Testis (tissue), 5 donors: ENCODE results near the gene BDKRB2. TPM values are rescaled to one million over a fixed set of nuclear protein-coding genes. Genes with fewer than 3 reads are reported as not detected.

Source experiments
- DNase-seq: peaks from one replicate; pipeline ENCODE4 v3.0.0-alpha.2; 2019
- H3K27ac ChIP-seq, 2 donors: fragments of 200-600 bp; sonication (generic); one replicate each; pipeline ENCODE4 v1.5.1; 2019
- H3K27me3 ChIP-seq: fragments of 200-600 bp; sonication (generic); one replicate; pipeline ENCODE4 v1.5.1; 2019
- H3K36me3 ChIP-seq: fragments of 200-600 bp; sonication (generic); one replicate; pipeline ENCODE4 v1.5.1; 2017; ENCODE audit warnings: low read depth; ENCODE audit errors: missing control alignments
- H3K4me1 ChIP-seq: fragments of 200-600 bp; sonication (generic); one replicate; pipeline ENCODE4 v1.5.1; 2019
- H3K4me3 ChIP-seq, 2 donors: fragments of 200-600 bp; sonication (generic); one replicate each; pipeline ENCODE4 v1.5.1; 2017 to 2019
- H3K9me3 ChIP-seq: fragments of 200-600 bp; sonication (generic); one replicate; pipeline ENCODE4 v1.5.1; 2017
- POLR2A ChIP-seq: fragments of 450-650 bp; IDR thresholded peaks from one replicate; pipeline ENCODE4 v1.6.1; 2017; ENCODE audit warnings: antibody characterized with exemption, mild to moderate bottlenecking, moderate library complexity
- WGBS, 2 donors: methylation state at CpG; one replicate each; pipeline ENCODE4 v1.1.5; 2018; 5-methylcytosine and 5-hydroxymethylcytosine counted together
- intact Hi-C: fragments of 100-400 bp; cut with DNase I; formaldehyde crosslinking; loops from one replicate; pipeline ENCODE4 v1.15.1; 2023; ENCODE audit warnings: low total_unique reads
- long read RNA-seq, 2 donors: transcript quantifications; one replicate each; lab custom pipeline, GENCODE V29; 2026
- polyA plus RNA-seq: library from polyadenylated mRNA; stranded (reverse); fragments of 350-450 nt; fragmentation: Illumina TruSeq; extraction: RNeasy Lipid Tissue Mini Kit (QIAGEN cat#74804); gene quantifications from one replicate; pipeline ENCODE4 v1.2.3, GENCODE V29; 2014; ENCODE audit warnings: low read depth, low replicate concordance; ENCODE audit not compliant: insufficient read depth
- total RNA-seq, 2 donors: library from RNA; depleted of rRNA; stranded (reverse); fragments of >200 nt; gene quantifications; one replicate each; pipeline ENCODE4 v1.2.3, GENCODE V29; 2016
- TF ChIP-seq, protein P1 (sequence below), 3 experiments: fragments of 450-650 bp in 2 of 3; fragments of 200-600 bp in 1 of 3; sonication (generic) in 1 of 3; IDR thresholded peaks; one replicate each; pipeline ENCODE4 v1.5.1; 2016 to 2019; ENCODE audit warnings: antibody characterized with exemption in 3 of 3, mild to moderate bottlenecking in 2 of 3, moderate library complexity in 1 of 3

Gene BDKRB2
- under 1 TPM; 0.63 to 0.87 TPM for total RNA-seq
- polyA plus RNA-seq, result 2.9 TPM
- long read RNA-seq, donor 1, result 0 reads
- long read RNA-seq, donor 2, full-length matches to known transcripts, result 1 of 1 reads
- long read RNA-seq, donor 2, partial matches to known transcripts, result 0 of 1 reads
- long read RNA-seq, donor 2, other reads (novel, unspliced or antisense), result 0 of 1 reads

- peaks cover 7% of the 10 kb centered on the region for H3K4me1 ChIP-seq
- peak within 1 kb of the TSS in 1 of 2 donors; percentile 59 for H3K27ac ChIP-seq
- peak; percentile 64 for DNase-seq
- intact Hi-C loops, result no loop called here
- H3K36me3 ChIP-seq, result no peaks in the 10 kb centered on the region
- TF ChIP-seq, protein P1, sequence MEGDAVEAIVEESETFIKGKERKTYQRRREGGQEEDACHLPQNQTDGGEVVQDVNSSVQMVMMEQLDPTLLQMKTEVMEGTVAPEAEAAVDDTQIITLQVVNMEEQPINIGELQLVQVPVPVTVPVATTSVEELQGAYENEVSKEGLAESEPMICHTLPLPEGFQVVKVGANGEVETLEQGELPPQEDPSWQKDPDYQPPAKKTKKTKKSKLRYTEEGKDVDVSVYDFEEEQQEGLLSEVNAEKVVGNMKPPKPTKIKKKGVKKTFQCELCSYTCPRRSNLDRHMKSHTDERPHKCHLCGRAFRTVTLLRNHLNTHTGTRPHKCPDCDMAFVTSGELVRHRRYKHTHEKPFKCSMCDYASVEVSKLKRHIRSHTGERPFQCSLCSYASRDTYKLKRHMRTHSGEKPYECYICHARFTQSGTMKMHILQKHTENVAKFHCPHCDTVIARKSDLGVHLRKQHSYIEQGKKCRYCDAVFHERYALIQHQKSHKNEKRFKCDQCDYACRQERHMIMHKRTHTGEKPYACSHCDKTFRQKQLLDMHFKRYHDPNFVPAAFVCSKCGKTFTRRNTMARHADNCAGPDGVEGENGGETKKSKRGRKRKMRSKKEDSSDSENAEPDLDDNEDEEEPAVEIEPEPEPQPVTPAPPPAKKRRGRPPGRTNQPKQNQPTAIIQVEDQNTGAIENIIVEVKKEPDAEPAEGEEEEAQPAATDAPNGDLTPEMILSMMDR (IDR thresholded peaks at IDR 0.05), result no peak
- no peak for TF ChIP-seq POLR2A
- WGBS, 2 donors, result 5 to 7% methylated on average over 24 to 40 of the region's 41 CpGs
- no peaks in the 10 kb centered on the region for H3K9me3 ChIP-seq
- no peaks in the 10 kb centered on the region for H3K27me3 ChIP-seq
- H3K4me3 ChIP-seq, result peak within 1 kb of the TSS; percentile 37 to 49
These were observed at the start of gene BDKRB2 for GRCh38 chr14:96204151-96205058. BDKRB2 (plus strand) TSS chr14:96204839; CDS start chr14:96237108, 32,269 bp downstream.

GRCh38 chr14:96154900-96155299 is 49.7 kb upstream of the BDKRB2 start:
- Histone ChIP-seq H3K4me3 (no peak overlapping the region), H3K36me3 (no peaks in the 10 kb centered on the region), H3K4me1 (no peaks in the 10 kb centered on the region), H3K27ac (no peak overlapping the region), H3K9me3 (no peaks in the 10 kb centered on the region), H3K27me3 (no peaks in the 10 kb centered on the region)
- WGBS, 2 donors, result 97 to 100% methylated on average over 2 of the region's 2 CpGs
- intact Hi-C loops, result no loop called here
- no peak for DNase-seq
- TF ChIP-seq, protein P1 (IDR thresholded peaks at IDR 0.05), result no peak
- no peak for TF ChIP-seq POLR2A

DNA sequence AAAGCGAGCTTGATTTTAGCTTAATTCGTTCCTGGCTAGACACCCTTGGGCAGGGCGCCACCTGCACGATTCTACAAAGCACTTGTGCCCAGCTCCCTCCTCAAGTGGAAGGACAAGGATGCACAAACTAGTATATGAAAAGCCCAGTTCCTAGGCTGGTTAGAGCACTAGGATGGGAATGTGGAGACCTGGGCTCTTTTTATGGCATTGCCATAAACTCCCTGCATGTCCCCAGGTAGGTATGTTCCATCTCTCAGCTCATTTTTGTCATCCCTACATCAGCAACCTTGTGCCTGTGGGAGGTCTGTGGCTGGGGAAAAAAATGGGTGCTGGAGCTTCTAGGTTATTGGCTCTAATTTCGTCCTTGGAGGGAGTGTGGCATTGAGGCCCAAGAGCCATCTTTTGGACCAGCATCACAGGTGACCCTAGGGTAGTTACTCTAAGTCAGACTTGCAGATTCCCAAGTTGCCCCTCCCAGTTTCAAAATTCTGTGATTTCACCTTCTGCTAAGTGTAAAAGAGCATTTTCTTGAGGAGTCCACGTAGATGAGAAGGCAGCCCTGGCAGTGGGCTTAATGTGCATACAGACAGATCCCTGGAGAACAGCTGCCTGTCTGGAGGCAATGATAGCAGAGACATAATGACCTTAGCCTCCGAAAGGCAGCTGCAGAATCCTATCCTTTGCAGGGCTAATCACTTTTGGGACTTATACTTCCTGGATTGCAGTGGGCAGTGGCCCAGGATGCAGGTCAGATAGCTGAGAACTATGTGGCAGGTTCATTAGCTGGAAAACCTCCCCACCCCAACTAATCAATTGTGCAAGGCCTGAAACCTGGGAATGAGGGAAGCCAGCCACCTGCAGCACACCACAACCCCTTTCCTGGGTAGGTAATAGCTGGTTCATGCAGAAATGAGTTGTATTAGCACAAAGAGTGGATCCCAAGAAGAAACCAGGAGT is 47.6 kb upstream of the BDKRB2 start:
- WGBS, 2 donors, result 77% methylated on average over 7 of the region's 7 CpGs
- H3K4me3 ChIP-seq, result no peak overlapping the region
- H3K9me3 ChIP-seq, result no peaks in the 10 kb centered on the region
- intact Hi-C loops, result no loop called here
- TF ChIP-seq, protein P1 (IDR thresholded peaks at IDR 0.05), result no peak
- no peak for TF ChIP-seq POLR2A
- no peaks in the 10 kb centered on the region for H3K27me3 ChIP-seq
- no peaks in the 10 kb centered on the region for H3K36me3 ChIP-seq
- no peak for DNase-seq
- H3K4me1 ChIP-seq, result no peaks in the 10 kb centered on the region
- H3K27ac ChIP-seq, result no peak overlapping the region

- no peaks in the 10 kb centered on the region for H3K9me3 ChIP-seq
- TF ChIP-seq, protein P1 (IDR thresholded peaks at IDR 0.05), result no peak
- TF ChIP-seq POLR2A, result no peak
- no peak for DNase-seq
- WGBS, 2 donors, result 93 to 96% methylated on average over 7 of the region's 7 CpGs
- H3K27ac ChIP-seq, result no peak overlapping the region
- H3K36me3 ChIP-seq, result no peaks in the 10 kb centered on the region
- H3K4me1 ChIP-seq, result no peaks in the 10 kb centered on the region
- H3K27me3 ChIP-seq, result no peaks in the 10 kb centered on the region
- H3K4me3 ChIP-seq, result no peak overlapping the region
- intact Hi-C loops, result no loop called here
These were observed 45.9 kb upstream of the BDKRB2 start for GRCh38 chr14:96158735-96159134.
